HepG2 (cell line): Measurements from ENCODE around the gene SPAG7.

Experiments
- ATF7-NPFF ChIP-seq: sonication (generic); formaldehyde crosslinking; IDR thresholded peaks from 2 replicates; pipeline ENCODE4 v1.8.1; 2023; ENCODE audit warnings: mild to moderate bottlenecking, low read depth, missing genetic modification reagents, moderate library complexity
- GZF1 ChIP-seq: sonication (generic); formaldehyde crosslinking; IDR thresholded peaks from 2 replicates; pipeline ENCODE4 v1.5.1; 2020; ENCODE audit warnings: mild to moderate bottlenecking, missing genetic modification reagents
- MEIS1 ChIP-seq: sonication (generic); formaldehyde crosslinking; IDR thresholded peaks from 2 replicates; pipeline ENCODE4 v1.9.0; 2021; ENCODE audit warnings: mild to moderate bottlenecking, missing genetic modification reagents, moderate library complexity, borderline replicate concordance
- RFX1 ChIP-seq: fragments of 450-650 bp; IDR thresholded peaks from 2 replicates; pipeline ENCODE4 v1.6.1; 2017
- ZFP36L2 ChIP-seq: sonication (generic); formaldehyde crosslinking; IDR thresholded peaks from 2 replicates; pipeline ENCODE4 v1.4.0; 2020; ENCODE audit warnings: missing genetic modification reagents
- ZNF556 ChIP-seq: sonication (generic); formaldehyde crosslinking; IDR thresholded peaks from 2 replicates; pipeline ENCODE4 v1.4.0; 2020; ENCODE audit warnings: mild to moderate bottlenecking, missing genetic modification reagents, borderline replicate concordance
- ZNF660 ChIP-seq: sonication (generic); formaldehyde crosslinking; IDR thresholded peaks from 2 replicates; pipeline ENCODE4 v1.5.1; 2020; ENCODE audit warnings: mild to moderate bottlenecking, low read depth, missing genetic modification reagents, borderline replicate concordance
- ZNF816 ChIP-seq: sonication (generic); formaldehyde crosslinking; IDR thresholded peaks from 2 replicates; pipeline ENCODE4 v1.8.0; 2022; ENCODE audit warnings: missing genetic modification reagents, mild to moderate bottlenecking, borderline replicate concordance
- ZSCAN22 ChIP-seq: sonication (generic); formaldehyde crosslinking; IDR thresholded peaks from 2 replicates; pipeline ENCODE4 v1.4.0; 2020; ENCODE audit warnings: mild to moderate bottlenecking, missing genetic modification reagents
- TF ChIP-seq, protein P1 (sequence below): sonication (generic); formaldehyde crosslinking; IDR thresholded peaks from 2 replicates; pipeline ENCODE4 v1.4.0; 2020; ENCODE audit warnings: mild to moderate bottlenecking, missing genetic modification reagents, borderline replicate concordance
- TF ChIP-seq, protein P2 (sequence below): sonication (generic); formaldehyde crosslinking; IDR thresholded peaks from 2 replicates; pipeline ENCODE4 v1.5.0; 2020; ENCODE audit warnings: mild to moderate bottlenecking, missing genetic modification reagents, moderate library complexity

DNA sequence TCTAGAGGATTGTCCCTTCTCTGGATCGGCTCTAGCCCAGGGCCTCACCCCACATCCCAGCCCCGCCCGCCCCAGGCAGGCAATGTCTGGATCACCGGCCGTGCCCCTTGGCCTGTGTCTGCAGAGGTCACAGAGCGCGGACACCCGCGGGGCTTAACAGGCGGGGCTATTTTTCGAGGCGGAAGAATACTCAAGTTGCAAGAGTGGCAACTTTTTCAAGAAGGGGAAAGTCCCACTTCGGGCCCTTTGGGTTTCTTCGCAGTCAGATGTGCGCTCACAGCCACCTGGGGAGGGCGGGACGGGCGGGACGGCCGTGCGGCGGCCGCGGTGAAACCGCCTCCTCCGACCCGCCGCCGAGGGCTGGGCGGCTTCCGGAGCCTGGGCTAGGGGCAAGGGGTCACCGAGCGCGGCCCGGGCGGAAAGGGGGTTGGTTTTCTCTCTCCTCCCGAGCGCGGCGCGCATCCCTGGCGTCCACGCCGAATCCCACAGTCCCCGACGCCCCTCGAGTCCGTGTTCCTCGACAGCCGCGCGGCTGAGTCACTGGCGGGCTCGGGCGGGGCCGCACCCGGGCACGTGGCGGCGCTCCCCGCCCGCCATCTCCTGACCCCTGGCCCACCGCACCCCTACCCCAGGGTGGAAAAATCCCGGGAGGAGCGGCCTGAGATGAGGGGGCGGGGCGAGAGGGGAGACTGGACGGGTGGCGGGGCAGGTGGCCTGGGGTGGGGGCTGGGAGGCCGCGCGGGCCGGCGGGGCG is 18.1 kb downstream of the SPAG7 start:
- TF ChIP-seq ATF7-NPFF, result no peak
- TF ChIP-seq, protein P1, sequence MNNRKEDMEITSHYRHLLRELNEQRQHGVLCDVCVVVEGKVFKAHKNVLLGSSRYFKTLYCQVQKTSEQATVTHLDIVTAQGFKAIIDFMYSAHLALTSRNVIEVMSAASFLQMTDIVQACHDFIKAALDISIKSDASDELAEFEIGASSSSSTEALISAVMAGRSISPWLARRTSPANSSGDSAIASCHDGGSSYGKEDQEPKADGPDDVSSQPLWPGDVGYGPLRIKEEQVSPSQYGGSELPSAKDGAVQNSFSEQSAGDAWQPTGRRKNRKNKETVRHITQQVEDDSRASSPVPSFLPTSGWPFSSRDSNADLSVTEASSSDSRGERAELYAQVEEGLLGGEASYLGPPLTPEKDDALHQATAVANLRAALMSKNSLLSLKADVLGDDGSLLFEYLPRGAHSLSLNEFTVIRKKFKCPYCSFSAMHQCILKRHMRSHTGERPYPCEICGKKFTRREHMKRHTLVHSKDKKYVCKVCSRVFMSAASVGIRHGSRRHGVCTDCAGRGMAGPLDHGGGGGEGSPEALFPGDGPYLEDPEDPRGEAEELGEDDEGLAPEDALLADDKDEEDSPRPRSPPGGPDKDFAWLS, result no peak
- no peak for TF ChIP-seq ZFP36L2 (CRISPR knock-in tag)
- TF ChIP-seq ZNF816, result no peak
- no peak for TF ChIP-seq MEIS1 (CRISPR knock-in tag)
- TF ChIP-seq, protein P2, sequence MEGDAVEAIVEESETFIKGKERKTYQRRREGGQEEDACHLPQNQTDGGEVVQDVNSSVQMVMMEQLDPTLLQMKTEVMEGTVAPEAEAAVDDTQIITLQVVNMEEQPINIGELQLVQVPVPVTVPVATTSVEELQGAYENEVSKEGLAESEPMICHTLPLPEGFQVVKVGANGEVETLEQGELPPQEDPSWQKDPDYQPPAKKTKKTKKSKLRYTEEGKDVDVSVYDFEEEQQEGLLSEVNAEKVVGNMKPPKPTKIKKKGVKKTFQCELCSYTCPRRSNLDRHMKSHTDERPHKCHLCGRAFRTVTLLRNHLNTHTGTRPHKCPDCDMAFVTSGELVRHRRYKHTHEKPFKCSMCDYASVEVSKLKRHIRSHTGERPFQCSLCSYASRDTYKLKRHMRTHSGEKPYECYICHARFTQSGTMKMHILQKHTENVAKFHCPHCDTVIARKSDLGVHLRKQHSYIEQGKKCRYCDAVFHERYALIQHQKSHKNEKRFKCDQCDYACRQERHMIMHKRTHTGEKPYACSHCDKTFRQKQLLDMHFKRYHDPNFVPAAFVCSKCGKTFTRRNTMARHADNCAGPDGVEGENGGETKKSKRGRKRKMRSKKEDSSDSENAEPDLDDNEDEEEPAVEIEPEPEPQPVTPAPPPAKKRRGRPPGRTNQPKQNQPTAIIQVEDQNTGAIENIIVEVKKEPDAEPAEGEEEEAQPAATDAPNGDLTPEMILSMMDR, result no peak; the same call in 1 of the 2 replicates
- TF ChIP-seq ZNF660 (CRISPR knock-in tag), result no peak
- no peak for TF ChIP-seq RFX1
- TF ChIP-seq GZF1 (CRISPR knock-in tag), result no peak
- TF ChIP-seq ZNF556, result no peak
- no peak for TF ChIP-seq ZSCAN22 (CRISPR knock-in tag)
